HepG2 (cell line): Measurements from ENCODE around the gene TUBB2B. TPM values are rescaled to one million over a fixed set of nuclear protein-coding genes. Genes with fewer than 3 reads are reported as not detected.

Experiments
- CBFB ChIP-seq: sonication (generic); formaldehyde crosslinking; IDR thresholded peaks from 2 replicates; pipeline ENCODE4 v1.4.0; 2020; ENCODE audit warnings: missing genetic modification reagents
- CBX2 ChIP-seq, 2 experiments: fragments of 200-600 bp in 1 of 2; sonication (generic); formaldehyde crosslinking in 1 of 2; IDR thresholded peaks; 2 replicates each; pipeline versions ENCODE4 v1.7.0 to v1.8.1; 2018 to 2022; ENCODE audit warnings: low read depth in 2 of 2, low read length in 1 of 2, mild to moderate bottlenecking in 1 of 2, missing genetic modification reagents in 1 of 2
- CCAR2 ChIP-seq: fragments of 200-400 bp; formaldehyde crosslinking; optimal IDR thresholded peaks from 2 replicates; pipeline ENCODE3; 2018; ENCODE audit warnings: low read depth, mild to moderate bottlenecking, low read length, moderate library complexity
- FOXP1 ChIP-seq, 2 experiments: fragments of 450-650 bp in 1 of 2; IDR thresholded peaks; 2 replicates each; pipeline ENCODE4 v1.6.1; 2017 to 2018; ENCODE audit warnings: antibody characterized with exemption in 1 of 2
- KLF12 ChIP-seq: sonication (generic); formaldehyde crosslinking; IDR thresholded peaks from 2 replicates; pipeline ENCODE4 v1.4.0; 2020; ENCODE audit warnings: missing genetic modification reagents, borderline replicate concordance
- LCORL ChIP-seq, 2 experiments: fragments of 450-650 bp in 1 of 2; sonication (generic) in 1 of 2; formaldehyde crosslinking in 1 of 2; IDR thresholded peaks; 2 replicates each; pipeline versions ENCODE4 v1.5.0 to v1.6.1; 2017 to 2020; ENCODE audit warnings: antibody characterized with exemption in 1 of 2, missing genetic modification reagents in 1 of 2
- MED1 ChIP-seq: sonication (generic); formaldehyde crosslinking; IDR thresholded peaks from 2 replicates; pipeline ENCODE4 v1.4.0; 2020; ENCODE audit warnings: missing genetic modification reagents
- MLLT10 ChIP-seq: sonication (generic); formaldehyde crosslinking; IDR thresholded peaks from 2 replicates; pipeline ENCODE4 v1.4.0; 2020; ENCODE audit warnings: missing genetic modification reagents
- MXD4 ChIP-seq: IDR thresholded peaks from 2 replicates; pipeline ENCODE4 v1.6.1; 2016; ENCODE audit warnings: mild to moderate bottlenecking, missing biosample characterization, missing genetic modification reagents
- NONO ChIP-seq, 2 experiments: fragments of 450-650 bp in 1 of 2; sonication (generic) in 1 of 2; formaldehyde crosslinking in 1 of 2; IDR thresholded peaks in 1 of 2; conservative IDR thresholded peaks in 1 of 2; 2 replicates each; pipeline versions ENCODE4 v1.6.1 to v1.8.0; 2017 to 2022; ENCODE audit warnings: mild to moderate bottlenecking in 1 of 2, missing genetic modification reagents in 1 of 2, moderate library complexity in 1 of 2
- PTBP1 ChIP-seq: fragments of 200-400 bp; formaldehyde crosslinking; IDR thresholded peaks from 2 replicates; pipeline ENCODE4 v1.6.1; 2018; ENCODE audit warnings: low read length, low read depth; ENCODE audit not compliant: poor library complexity, severe bottlenecking
- RBFOX2 ChIP-seq: fragments of 200-400 bp; formaldehyde crosslinking; IDR thresholded peaks from 2 replicates; pipeline ENCODE4 v1.6.1; 2017; ENCODE audit warnings: low read depth, mild to moderate bottlenecking, low read length
- SIX4 ChIP-seq: sonication (generic); formaldehyde crosslinking; IDR thresholded peaks from 2 replicates; pipeline ENCODE4 v1.4.0; 2020; ENCODE audit warnings: missing genetic modification reagents
- ZNF253 ChIP-seq: sonication (generic); formaldehyde crosslinking; IDR thresholded peaks from 2 replicates; pipeline ENCODE4 v1.8.0; 2022; ENCODE audit warnings: mild to moderate bottlenecking, missing genetic modification reagents, borderline replicate concordance
- ZNF546 ChIP-seq: sonication (generic); formaldehyde crosslinking; conservative IDR thresholded peaks from 2 replicates; pipeline ENCODE4 v1.8.1; 2023; ENCODE audit warnings: mild to moderate bottlenecking, missing genetic modification reagents
- ZNF562 ChIP-seq: sonication (generic); formaldehyde crosslinking; IDR thresholded peaks from 2 replicates; pipeline ENCODE4 v1.8.0; 2022; ENCODE audit warnings: missing genetic modification reagents, borderline replicate concordance
- ZSCAN20 ChIP-seq: sonication (generic); formaldehyde crosslinking; IDR thresholded peaks from 2 replicates; pipeline ENCODE4 v1.4.0; 2020; ENCODE audit warnings: missing genetic modification reagents, mild to moderate bottlenecking, borderline replicate concordance
- polyA plus RNA-seq, 8 experiments: library from polyadenylated mRNA; depleted of rRNA in 3 of 8; stranded (reverse) in 7 of 8; unstranded in 1 of 8; fragments of >200 nt; fragmentation: Illumina TruSeq in 4 of 8; extraction: Trizol in 4 of 8; gene quantifications; 2 replicates each; pipeline versions ENCODE4 v1.2.1 to v1.2.3, GENCODE V29; 2011 to 2016; ENCODE audit warnings: low read depth in 4 of 8, missing spikeins in 1 of 8, mixed read lengths in 1 of 8; ENCODE audit not compliant: insufficient read depth in 1 of 8
- total RNA-seq, 5 experiments: library from RNA; depleted of rRNA; stranded (reverse); fragments of >200 nt; fragmentation: Illumina TruSeq; extraction: Trizol; gene quantifications; 2 replicates each; pipeline ENCODE4 v1.2.3, GENCODE V29; 2016; ENCODE audit warnings: low read depth in 1 of 5
- TF ChIP-seq, protein P1 (sequence below): sonication (generic); formaldehyde crosslinking; IDR thresholded peaks from 2 replicates; pipeline ENCODE4 v1.4.0; 2020; ENCODE audit warnings: missing genetic modification reagents
- TF ChIP-seq, protein P2 (sequence below): sonication (generic); formaldehyde crosslinking; IDR thresholded peaks from 2 replicates; pipeline ENCODE4 v1.4.0; 2020; ENCODE audit warnings: mild to moderate bottlenecking, missing genetic modification reagents
- TF ChIP-seq, protein P3 (sequence below): IDR thresholded peaks from 2 replicates; pipeline ENCODE4 v1.6.1; 2012; ENCODE audit warnings: inconsistent platforms
- TF ChIP-seq, protein P4 (sequence below): sonication (generic); formaldehyde crosslinking; IDR thresholded peaks from 2 replicates; pipeline ENCODE4 v1.5.0; 2020; ENCODE audit warnings: missing genetic modification reagents
- TF ChIP-seq, protein P5 (sequence below): sonication (generic); formaldehyde crosslinking; IDR thresholded peaks from 2 replicates; pipeline ENCODE4 v1.4.0; 2020; ENCODE audit warnings: missing genetic modification reagents
- TF ChIP-seq, protein P6 (sequence below): sonication (generic); formaldehyde crosslinking; IDR thresholded peaks from 2 replicates; pipeline ENCODE4 v1.9.0; 2022; ENCODE audit warnings: missing genetic modification reagents, mild to moderate bottlenecking, borderline replicate concordance

TUBB2B gene
- total and polyA plus RNA-seq, 2 of the 13 experiments (the other 11 are each of a cell fraction or from before 2014, with no cell fraction given): 10.3 to 23.6 TPM

DNA sequence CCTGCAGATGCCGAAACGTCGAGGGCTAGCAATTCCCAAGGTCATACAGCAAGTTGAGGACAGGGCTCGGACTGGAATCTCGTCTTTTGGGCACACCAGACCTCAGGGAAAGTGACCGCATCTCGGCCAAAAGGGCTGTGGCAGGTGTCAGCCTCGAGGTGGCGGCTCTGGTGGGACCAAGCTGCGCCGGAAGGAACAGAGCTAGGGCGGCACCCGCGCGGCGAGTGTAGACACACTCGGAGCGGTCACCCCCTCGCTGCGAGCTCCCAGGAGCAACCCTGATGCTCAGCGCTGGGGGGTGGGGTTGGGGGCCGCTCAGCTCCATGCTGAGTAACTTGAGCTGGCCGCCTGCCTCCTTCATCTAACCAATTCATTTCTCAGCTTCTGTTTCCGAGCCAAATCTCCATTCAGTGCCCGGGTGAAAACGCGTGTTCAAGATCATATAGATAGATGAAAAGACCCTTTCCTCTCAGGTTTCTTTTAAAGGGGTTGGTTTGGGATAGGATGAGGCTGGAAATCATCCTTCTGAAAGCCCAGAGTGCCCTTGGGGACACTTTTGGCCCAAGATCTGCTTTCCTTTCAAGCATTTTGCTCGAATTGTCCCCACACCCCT lies 2.2 kb upstream of the TUBB2B start (continued):
- TF ChIP-seq ZNF562 (CRISPR knock-in tag) (no peak), PTBP1 (no peak), MXD4 (CRISPR knock-in tag) (no peak), CBFB (no peak), NONO (IDR thresholded peaks at IDR 0.05) (no peak), NONO (CRISPR knock-in tag; conservative IDR thresholded peaks at IDR 0.05) (no peak), FOXP1 (IDR thresholded peaks at IDR 0.05) (no peak), FOXP1 (CRISPR knock-in tag; IDR thresholded peaks at IDR 0.05) (no peak), ZNF546 (no peak), CBX2 (IDR thresholded peaks at IDR 0.05; ENCODE audit: low read depth, low read length) (no peak), CBX2 (CRISPR knock-in tag; IDR thresholded peaks at IDR 0.05; ENCODE audit: low read depth) (0 out of 2 replicates have a peak, but pooled peaks have one; percentile 41), MED1 (peak; percentile 11; the same call in 1 of the 2 replicates), SIX4 (CRISPR knock-in tag) (no peak), LCORL (IDR thresholded peaks at IDR 0.05) (no peak), LCORL (CRISPR knock-in tag; IDR thresholded peaks at IDR 0.05) (no peak), RBFOX2 (0 out of 2 replicates have a peak, but pooled peaks have one; percentile 17), ZNF253 (0 out of 2 replicates have a peak, but pooled peaks have one; percentile 26), KLF12 (CRISPR knock-in tag) (peak; percentile 53; the same call in 1 of the 2 replicates), ZSCAN20 (CRISPR knock-in tag) (peak; percentile 97), CCAR2 (no peak), MLLT10 (CRISPR knock-in tag) (no peak)
- TF ChIP-seq, protein P1, sequence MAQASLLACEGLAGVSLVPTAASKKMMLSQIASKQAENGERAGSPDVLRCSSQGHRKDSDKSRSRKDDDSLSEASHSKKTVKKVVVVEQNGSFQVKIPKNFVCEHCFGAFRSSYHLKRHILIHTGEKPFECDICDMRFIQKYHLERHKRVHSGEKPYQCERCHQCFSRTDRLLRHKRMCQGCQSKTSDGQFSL (CRISPR knock-in tag): no peak
- TF ChIP-seq, protein P2, sequence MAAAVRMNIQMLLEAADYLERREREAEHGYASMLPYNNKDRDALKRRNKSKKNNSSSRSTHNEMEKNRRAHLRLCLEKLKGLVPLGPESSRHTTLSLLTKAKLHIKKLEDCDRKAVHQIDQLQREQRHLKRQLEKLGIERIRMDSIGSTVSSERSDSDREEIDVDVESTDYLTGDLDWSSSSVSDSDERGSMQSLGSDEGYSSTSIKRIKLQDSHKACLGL (CRISPR knock-in tag): peak; percentile 31; the same call in 1 of the 2 replicates
- TF ChIP-seq, protein P3, sequence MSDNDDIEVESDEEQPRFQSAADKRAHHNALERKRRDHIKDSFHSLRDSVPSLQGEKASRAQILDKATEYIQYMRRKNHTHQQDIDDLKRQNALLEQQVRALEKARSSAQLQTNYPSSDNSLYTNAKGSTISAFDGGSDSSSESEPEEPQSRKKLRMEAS: peak; percentile 3; the same call in 1 of the 2 replicates
- TF ChIP-seq, protein P4, sequence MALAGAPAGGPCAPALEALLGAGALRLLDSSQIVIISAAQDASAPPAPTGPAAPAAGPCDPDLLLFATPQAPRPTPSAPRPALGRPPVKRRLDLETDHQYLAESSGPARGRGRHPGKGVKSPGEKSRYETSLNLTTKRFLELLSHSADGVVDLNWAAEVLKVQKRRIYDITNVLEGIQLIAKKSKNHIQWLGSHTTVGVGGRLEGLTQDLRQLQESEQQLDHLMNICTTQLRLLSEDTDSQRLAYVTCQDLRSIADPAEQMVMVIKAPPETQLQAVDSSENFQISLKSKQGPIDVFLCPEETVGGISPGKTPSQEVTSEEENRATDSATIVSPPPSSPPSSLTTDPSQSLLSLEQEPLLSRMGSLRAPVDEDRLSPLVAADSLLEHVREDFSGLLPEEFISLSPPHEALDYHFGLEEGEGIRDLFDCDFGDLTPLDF (CRISPR knock-in tag): no peak
- TF ChIP-seq, protein P5, sequence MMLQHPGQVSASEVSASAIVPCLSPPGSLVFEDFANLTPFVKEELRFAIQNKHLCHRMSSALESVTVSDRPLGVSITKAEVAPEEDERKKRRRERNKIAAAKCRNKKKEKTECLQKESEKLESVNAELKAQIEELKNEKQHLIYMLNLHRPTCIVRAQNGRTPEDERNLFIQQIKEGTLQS (CRISPR knock-in tag): no peak
- TF ChIP-seq, protein P6, sequence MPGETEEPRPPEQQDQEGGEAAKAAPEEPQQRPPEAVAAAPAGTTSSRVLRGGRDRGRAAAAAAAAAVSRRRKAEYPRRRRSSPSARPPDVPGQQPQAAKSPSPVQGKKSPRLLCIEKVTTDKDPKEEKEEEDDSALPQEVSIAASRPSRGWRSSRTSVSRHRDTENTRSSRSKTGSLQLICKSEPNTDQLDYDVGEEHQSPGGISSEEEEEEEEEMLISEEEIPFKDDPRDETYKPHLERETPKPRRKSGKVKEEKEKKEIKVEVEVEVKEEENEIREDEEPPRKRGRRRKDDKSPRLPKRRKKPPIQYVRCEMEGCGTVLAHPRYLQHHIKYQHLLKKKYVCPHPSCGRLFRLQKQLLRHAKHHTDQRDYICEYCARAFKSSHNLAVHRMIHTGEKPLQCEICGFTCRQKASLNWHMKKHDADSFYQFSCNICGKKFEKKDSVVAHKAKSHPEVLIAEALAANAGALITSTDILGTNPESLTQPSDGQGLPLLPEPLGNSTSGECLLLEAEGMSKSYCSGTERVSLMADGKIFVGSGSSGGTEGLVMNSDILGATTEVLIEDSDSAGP (CRISPR knock-in tag): no peak
